Measurements from ENCODE around the gene TSSK2. TPM values are rescaled to one million over a fixed set of nuclear protein-coding genes. Genes with fewer than 3 reads are reported as not detected.

TSSK2 gene
- total and polyA plus RNA-seq, 11 donors = 0.04 to 0.19 (median 0.12) TPM; not detected in 8

DNA sequence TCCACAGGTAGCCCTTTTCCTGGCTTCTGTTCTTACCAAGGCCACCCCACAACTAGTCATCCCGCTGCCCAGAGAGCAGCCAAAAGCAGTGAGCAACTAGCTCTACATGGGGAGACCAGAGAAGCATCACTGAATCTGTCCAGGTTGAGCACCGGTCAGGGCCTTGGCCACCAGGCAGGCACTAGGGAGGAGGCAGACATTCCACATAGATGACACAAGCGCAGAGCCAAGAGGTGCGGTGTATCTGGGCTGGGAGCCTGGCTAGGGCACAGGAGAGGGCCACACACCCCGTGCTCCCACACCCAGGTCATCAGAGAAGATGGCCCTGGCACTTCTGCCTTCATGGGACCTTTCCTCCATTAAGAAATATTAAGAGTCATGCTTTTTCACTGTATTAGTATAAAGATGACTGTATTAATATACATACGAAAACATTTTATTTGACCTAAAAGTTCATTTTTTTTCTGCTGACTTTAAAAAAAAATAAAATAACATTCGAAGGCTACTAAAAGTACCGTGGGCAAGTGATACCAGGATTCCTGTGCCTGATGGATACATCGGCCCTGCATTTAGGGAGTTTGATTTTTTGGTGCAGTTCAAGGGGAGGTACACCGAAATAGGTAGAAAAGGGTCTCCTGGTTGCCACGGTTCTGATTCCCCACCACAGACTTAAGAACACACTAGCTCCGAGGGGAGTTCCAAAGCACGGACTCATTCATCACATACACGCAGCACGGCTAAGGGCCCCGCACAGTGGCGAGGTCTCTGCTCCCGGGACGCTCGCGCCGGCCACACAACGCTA lies 10.1 kb upstream of the TSSK2 start:
- Histone ChIP-seq H3K4me1 (peaks cover 4 to 65% (median 52%) of the 10 kb centered on the region in 12 donors), H3K9me3 (no peaks in the 10 kb centered on the region), H3K4me3 (peak overlapping the region; percentile 86 to 98 (median 94)), H3K27ac (peak overlapping the region in 11 of 12 donors; percentile 91 to 98 (median 95)), H3K36me3 (peaks cover 0 to 10% (median 0%) of the 10 kb centered on the region in 9 donors), H3K27me3 (no peaks in the 10 kb centered on the region)
- TF ChIP-seq, protein P1, sequence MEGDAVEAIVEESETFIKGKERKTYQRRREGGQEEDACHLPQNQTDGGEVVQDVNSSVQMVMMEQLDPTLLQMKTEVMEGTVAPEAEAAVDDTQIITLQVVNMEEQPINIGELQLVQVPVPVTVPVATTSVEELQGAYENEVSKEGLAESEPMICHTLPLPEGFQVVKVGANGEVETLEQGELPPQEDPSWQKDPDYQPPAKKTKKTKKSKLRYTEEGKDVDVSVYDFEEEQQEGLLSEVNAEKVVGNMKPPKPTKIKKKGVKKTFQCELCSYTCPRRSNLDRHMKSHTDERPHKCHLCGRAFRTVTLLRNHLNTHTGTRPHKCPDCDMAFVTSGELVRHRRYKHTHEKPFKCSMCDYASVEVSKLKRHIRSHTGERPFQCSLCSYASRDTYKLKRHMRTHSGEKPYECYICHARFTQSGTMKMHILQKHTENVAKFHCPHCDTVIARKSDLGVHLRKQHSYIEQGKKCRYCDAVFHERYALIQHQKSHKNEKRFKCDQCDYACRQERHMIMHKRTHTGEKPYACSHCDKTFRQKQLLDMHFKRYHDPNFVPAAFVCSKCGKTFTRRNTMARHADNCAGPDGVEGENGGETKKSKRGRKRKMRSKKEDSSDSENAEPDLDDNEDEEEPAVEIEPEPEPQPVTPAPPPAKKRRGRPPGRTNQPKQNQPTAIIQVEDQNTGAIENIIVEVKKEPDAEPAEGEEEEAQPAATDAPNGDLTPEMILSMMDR (IDR thresholded peaks at IDR 0.05) = no peak
- no peak for TF ChIP-seq POLR2A (IDR thresholded peaks at IDR 0.05)
- intact Hi-C loops (cut with DNase I) = loop anchor here in 1 of 10 donors (10.0 kb wide), 1 partner anchor 56 kb away; no protein-coding TSS in a partner anchor
- ATAC-seq (peak in 1 of 4 donors; percentile 27), DNase-seq (peak in 3 of 5 donors; percentile 33 to 63 (median 44))
- 13 to 20% (median 18%) methylated on average over 21 to 23 of the region's 23 CpGs for WGBS, 4 donors

- WGBS, 4 donors = 0% methylated on average over 5 to 47 of the region's 47 CpGs
- Histone ChIP-seq H3K4me1 (peaks cover 4 to 58% (median 49%) of the 10 kb centered on the region in 12 donors), H3K9me3 (no peaks in the 10 kb centered on the region), H3K4me3 (peak overlapping the region; percentile 86 to 98 (median 94)), H3K27me3 (no peaks in the 10 kb centered on the region), H3K27ac (peak overlapping the region; percentile 88 to 98 (median 94)), H3K36me3 (peaks cover 0 to 10% (median 0%) of the 10 kb centered on the region in 9 donors)
- DNase-seq (peak; percentile 54 to 84 (median 77)), ATAC-seq (peak; percentile 12 to 54 (median 44))
- TF ChIP-seq, protein P1 (IDR thresholded peaks at IDR 0.05) = no peak
- peak in 1 of 2 donors; percentile 7 for TF ChIP-seq POLR2A (IDR thresholded peaks at IDR 0.05)
- intact Hi-C loops (cut with DNase I) = loop anchor here in 1 of 10 donors (10.0 kb wide), 1 partner anchor 57 kb away; no protein-coding TSS in a partner anchor
Measured at GRCh38 chr22:19121631-19122142, 9.4 kb upstream of the TSSK2 start.

- peak; percentile 37 to 85 for TF ChIP-seq POLR2A (IDR thresholded peaks at IDR 0.05)
- TF ChIP-seq, protein P1 (IDR thresholded peaks at IDR 0.05) = peak in 2 of 12 donors; percentile 9 to 13
- Histone ChIP-seq H3K36me3 (peaks cover 0 to 8% (median 0%) of the 10 kb centered on the region in 9 donors), H3K4me1 (peaks cover 4 to 53% (median 44%) of the 10 kb centered on the region in 12 donors), H3K27ac (peak within 1 kb of the TSS; percentile 88 to 98 (median 94)), H3K9me3 (no peaks in the 10 kb centered on the region), H3K4me3 (peak within 1 kb of the TSS; percentile 86 to 98 (median 94)), H3K27me3 (no peaks in the 10 kb centered on the region)
- DNase-seq = peak; percentile 97 to 99 (median 97)
- intact Hi-C loops (cut with DNase I) = loop anchor here in 1 of 10 donors (10.0 kb wide), 1 partner anchor 57 kb away; no protein-coding TSS in a partner anchor
- peak; percentile 97 to 99 (median 98) for ATAC-seq
- WGBS, 4 donors = 0 to 1% (median 0%) methylated on average over 19 to 67 of the region's 67 CpGs; no CpG with 5 or more reads in 1 of the 4 donors
Measured at GRCh38 chr22:19122143-19122751, 8.9 kb upstream of the TSSK2 start, which contains the start of gene DGCR2. TSS of gene DGCR2 (minus strand) at chr22:19122412. CDS start at chr22:19122206, 206 bp downstream.

Measured in heart left ventricle (tissue), 16 donors.